Measurements from ENCODE around the gene CABLES2.

CABLES2 gene

DNA sequence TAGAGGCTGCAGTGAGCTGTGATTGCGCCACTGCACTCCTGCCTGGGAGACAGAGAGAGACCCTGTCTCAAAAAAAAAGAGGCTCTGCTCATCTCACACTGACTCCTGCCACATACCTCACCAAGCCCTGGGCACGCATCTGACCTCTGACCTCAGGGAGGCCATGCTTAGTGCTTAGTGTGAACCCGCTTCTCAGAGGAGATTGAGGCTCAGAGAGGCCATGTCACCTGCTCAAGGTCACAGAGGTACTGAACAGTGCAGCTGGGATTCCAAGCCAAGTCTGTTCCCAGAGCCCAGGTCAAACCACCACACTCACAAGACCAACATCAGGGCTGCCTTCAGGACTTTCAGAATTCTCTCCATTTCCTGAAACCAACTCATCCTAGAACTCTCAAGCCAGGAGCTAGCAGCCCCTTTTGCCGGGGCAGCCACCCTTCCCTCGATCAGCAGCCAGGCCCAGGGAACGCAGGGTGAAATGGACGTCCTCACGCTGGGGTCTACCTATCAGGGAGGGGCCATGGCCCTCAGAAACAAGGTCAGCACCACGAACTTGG, 2.9 kb downstream of the CABLES2 start:
- DNase-seq = no peak

DNA sequence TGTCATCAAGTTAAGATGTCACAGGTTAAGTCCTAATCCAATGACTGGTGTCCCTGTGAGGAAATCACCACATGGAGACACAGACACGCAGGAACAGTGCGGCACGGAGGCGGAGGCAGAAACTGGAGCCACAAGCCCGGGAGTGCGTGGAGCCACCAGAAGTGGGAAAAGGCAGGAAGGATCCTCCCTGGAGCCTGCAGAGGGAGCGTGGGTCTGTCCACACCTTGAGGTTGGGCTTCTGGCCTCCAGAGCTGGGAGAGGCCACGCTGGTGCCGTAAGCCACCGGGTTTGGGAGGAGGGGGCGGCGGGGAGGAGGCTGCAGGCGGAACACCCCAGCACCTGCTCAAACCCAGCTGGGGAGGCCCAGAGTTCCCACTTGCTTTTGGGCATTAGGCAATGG, 3.8 kb downstream of the CABLES2 start:
- no peak for DNase-seq

DNA sequence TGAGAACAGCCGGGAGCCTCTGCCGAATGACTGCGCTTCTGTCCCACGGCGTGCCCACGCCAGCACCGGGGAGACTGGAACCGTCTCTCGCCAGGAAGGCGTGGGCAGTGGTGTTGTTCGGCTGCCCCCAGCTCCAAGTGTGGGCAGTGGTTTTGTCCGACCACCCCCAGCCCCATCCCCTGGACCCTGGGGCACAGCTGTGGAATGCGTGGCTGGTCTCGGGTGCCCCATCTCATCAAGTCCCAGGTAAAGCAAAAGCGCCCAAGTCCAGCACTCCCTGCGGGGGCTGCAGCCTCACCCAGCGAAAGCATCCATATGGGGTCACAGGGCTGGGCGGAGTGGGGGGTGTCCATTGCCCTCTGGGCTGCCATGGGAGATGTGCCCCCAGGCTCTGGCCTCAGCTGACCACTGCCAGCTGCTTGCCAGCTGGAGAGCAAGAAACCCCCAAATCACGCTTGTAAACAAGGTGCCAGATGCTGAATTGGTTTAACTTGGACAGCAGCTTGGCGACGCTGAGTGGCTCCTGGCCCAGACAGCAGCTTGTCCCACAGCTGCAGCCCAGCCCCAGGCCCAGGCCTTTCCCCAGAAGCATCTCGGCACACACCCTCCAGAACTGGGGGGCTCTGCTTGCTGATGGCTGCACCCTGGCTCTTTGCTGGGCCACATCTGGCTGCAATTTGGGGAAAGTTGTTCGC, 4.5 kb downstream of the CABLES2 start:
- no peak for DNase-seq

DNA sequence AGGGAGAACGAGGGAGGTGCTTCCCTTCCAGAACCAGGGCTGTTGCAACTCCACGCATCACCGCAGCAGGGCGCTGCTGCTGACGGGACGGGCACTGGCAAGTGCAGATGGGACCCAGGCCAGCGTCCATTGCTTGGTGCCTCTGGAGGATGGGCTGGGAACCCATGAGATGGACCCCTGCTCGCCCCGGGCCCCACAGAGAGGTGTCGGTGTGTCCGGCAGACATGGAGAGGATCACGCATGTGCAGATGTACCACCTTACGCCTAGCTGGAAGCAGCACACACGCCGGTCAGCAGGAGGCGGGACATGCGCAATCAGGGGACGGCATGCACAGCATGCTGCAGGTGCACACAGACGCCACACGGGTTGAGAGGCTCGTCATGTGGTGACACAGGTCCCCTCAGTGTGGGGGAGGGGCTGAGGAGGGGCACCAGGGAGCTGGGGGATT, 5.7 kb downstream of the CABLES2 start:
- no peak for DNase-seq

DNA sequence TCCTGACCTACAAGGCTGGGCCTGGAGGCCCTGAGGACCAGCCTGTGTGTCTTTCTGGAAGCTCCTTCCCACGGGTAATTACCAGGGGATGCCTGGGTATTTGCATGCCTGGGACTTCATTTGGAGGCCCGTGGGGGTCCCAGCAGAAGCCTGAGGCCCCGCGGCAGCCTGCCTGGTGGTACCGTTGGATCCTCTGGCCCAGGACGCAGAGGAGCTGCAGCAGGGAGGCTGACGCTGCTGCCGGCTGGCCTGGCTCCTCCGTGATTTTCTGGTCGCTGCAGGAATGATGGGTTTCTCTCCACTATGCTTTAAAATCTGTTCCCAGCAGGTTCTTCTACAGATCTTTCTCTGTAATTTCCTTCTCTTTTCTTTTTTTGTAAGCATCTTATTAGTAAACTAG, 6.5 kb downstream of the CABLES2 start:
- no peak for DNase-seq

DNA sequence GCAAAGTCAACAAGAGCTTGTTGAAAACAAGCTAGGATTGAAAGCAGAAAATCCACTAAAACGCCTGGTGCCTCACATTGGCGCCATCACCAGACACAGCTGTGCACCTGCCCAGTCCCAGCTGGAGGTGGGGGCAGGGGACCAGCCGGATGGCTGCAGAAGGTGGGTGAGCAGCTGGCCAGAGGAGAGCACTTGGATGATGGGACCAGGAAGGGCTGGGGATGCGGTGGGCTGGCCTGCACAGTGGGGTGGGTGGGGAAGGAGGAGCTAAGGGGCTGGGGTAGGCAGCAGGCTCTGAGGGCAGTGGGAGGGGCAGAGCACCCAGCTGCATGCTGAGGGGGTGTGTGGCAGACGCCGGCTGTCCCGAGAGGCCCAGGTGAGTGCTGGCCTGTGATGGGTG, 7.1 kb downstream of the CABLES2 start:
- DNase-seq = no peak

DNA sequence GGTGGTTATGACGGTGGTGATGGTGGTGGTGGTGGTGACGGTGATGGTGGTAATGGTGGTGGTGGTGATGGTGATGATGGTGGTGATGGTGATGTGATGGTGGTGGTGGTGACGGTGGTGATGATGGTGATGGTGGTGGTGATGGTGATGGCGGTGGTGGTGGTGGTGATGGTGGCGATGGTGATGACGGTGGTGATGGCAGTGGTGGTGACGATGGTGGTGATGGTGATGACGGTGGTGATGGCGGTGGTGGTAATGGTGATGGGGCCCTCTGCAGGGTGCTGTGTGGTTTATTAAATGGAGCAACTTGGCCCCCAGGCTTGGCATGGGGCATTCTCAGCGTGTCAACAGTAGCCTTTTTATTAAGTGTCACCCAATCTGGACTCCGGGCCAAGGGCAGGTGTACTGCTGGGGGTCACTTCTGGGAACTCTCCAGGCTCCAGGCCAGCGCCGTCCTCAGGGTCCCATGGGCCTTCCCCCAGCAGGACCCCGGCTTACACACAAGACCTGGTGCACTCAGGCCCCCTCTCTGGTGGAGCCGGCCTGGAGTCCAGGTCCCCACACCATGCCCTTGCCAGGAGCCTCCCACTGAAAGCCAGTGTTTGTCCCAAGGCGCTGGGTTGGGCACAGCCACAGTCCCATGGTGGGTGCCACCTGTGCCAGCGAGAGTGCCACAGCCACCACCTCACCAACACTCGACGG, 8.8 kb downstream of the CABLES2 start:
- DNase-seq = no peak

DNA sequence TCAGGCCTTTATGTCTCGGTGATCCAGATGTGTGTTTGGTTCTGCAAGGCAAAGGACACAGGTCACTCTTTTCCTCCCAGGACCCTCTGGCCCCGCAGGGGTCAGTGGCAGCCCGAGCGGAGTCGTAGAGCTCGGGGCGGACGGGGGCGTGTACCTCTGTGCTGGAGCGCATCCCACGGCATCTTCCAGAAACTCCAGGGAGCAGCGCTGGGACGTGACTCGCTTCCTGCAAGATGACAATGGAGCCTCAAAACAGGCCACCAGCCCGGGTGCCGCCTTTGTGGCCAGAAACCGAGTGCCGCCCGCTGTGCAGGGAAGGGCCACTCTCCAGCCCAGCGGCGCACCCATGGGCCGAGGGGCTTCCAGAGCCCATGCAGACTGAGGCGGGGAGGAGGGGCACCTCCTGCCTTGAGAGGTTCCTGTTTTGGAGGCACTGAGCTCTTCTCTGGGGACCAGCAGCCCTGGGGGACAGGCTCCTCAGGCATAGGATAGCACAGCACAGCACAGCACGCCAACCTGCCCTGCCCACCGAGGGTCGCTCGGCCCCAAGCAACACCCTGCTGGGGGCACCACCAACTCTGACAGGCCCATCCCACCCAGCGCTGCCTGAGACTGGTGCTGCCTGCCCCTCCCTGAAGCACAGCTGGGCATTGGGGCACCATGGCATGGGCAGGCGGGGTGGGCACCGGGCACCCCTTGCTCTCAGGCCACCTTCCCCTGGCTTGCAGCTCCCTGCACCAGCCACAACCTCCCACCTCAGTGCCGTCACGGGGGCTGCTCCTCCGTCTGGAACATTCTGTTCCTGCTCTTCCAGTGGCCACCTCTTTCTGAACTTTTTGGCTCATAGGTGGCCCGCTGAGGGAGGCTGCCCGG, 10.5 kb downstream of the CABLES2 start:
- no peak for DNase-seq

DNA sequence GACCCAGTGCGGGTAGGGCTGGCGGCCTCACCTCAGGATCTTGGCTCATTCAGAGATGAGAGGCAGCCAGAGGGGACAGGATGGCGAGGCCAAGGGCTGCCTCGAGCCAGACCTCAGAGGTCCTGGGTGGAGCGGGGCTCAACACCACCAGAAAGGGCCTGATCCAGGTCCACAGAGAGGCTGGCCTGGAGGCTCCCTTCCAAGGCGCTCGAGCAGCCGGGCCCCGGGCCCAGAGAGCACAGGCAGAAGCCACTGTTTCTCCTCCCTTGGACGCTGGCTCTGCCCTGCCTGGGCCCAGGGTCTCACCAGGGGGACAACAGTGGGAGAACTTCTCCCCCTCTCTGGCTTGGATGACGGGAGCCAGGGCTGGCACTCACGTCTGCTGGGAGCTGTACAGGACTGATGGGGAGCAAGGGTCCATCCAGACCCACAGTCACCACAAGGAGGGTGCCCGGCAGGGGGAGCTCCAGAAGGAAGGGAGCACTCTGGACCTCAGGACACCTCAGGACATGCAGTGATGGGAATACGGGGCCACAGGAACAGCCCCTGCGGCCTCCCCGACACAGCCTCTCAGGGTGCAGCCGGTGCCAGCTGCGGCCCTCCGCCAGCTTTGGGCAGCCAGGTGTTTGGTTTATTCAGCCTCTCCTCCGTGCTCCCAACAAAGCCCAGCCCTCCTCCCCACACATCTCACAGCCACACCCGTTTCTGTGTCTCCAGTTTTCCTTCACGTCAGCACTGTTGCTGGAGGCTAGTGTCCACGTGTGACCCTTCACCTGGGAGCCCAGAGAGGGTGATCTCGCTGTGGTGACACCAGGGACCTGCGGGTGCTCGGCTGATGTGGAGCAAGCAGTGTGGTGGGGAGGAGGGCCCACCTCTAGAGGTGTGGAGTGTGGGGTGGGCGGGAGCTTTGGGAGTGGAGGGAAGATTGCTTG, 11.5 kb downstream of the CABLES2 start:
- DNase-seq = no peak

DNA sequence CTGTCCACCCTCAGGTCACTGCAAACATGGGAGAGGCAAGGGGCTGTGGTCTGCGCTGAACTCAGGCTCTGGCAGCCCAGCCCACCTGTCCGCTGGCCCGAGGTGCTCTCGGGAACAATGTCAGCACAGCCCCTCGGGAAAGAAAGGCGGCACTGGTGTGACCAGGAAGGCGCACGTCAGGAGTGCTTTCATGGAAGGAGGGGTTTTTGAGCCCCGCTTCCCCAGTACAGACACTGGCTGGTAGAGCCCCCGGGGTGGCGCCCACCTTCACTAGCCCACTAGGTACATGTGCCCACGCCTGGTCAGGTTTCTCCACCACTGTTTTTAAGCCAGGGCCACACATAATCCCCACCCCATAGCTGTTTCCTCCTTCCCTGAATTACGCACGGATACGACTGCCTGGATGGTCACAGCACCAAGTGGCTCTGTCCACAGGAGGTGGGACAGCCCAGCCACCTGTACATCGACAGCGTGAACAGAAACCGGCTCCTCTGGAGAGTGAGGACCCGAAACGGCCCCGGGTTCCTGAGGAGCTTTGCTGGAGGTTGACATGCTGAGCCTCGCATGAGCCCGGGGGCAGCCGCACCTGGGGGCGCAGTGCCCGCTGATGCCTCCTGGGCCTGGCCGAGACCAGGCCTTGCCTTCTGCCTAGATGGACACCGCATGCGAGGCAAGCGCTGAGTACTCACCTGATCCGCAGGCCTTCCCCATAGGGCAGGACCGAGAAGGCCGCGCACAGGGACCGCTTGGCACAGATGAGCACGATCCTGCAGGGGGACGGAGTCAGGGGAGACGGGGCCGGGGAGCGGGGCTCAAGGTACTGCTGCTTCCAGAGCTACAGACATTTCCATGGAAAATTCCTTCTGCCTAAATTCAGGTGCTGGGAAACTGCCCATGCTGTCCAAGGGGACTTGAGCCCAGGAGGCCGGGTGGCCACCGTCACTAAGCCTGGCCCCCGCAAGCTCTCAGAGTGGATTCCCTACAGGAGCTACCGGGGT, 12.5 kb downstream of the CABLES2 start:
- no peak for DNase-seq

DNA sequence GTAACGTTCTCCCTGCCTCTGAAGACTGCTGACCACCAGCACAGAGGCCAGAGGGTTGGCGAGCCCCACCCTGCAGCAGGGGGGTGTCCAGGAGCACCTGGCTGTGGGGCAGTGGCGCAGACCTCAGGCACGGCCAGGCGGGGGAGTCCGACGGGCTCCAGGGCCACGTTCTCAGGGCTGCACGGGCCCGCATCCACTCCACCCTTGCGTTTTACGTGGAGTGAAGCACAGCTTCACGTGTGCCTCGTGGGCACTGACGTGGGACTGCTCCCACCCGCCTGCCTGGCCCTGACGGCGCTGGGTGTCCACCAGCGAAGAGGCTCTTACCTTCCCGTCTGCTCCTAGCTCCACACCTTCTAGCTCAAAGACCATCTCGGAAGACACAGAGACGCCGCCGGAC, 13.3 kb downstream of the CABLES2 start:
- no peak for DNase-seq

DNA sequence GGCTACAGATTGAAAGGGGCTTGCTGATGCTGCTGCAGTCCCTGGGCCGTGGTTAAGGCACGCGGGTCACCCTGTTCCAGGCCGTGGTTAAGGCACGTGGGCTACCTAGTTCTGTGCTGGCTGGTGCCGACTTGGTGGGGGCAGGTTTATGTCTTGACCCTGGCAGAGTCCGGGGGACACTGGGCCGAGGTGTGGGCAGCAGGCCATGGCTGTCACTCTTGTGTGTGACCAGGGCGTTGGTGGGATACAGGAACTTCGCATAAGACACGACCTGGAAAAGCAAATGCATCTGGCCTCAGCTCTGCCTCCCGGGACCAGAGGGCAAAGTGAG, 13.8 kb downstream of the CABLES2 start:
- no peak for DNase-seq

DNA sequence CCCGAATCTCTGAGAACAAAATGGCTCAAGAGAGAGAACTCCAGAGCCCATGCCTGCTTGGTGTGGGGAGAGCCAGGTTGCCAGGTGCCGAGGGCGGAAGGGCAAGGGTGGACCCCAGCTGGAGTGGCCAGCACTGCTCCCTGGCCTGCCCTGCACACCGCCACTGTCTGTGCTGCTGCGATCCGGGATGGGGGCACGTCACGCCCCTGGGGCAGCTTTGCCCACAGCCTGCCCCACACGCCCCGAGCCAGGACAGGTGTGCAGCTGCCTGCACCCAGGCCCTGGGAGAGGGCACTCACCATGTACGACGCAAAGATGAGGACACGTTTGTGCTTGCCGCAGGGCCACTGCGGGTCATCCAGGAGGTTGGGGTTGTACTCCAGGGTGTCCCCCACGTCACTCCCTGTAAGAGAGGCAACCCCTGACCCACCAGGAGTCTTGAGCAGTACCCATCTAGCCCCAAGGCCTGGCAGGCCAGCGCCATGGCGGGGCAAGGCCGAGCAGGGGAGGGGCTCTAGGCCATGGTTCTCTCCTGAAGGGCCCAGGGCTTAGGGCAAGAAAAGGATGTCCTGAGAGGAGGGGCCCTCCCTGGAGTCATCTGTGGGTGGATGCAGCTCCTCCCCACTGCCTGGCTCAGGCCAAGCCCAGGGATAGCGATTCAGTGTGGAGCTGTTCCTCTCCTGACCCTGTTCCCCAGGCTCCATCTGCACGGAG, 14.3 kb downstream of the CABLES2 start:
- no peak for DNase-seq

DNA sequence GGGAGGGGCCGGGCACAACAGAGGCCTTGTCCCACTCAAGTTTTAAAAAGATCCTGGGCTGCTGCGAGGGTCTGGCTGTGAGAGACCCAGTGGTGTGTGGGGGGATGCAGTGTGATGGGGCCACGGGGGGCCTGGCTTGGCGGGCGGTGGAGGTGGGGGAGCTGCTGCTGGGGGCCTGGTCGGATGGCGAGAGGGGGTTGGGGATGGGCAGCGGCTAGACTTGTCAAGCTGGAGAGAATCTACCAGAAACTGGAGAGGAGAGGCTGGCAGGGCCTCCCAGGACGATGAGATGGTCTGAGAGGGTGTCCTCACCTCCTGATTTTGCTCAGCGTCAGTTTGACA, 15.0 kb downstream of the CABLES2 start:
- DNase-seq = no peak

DNA sequence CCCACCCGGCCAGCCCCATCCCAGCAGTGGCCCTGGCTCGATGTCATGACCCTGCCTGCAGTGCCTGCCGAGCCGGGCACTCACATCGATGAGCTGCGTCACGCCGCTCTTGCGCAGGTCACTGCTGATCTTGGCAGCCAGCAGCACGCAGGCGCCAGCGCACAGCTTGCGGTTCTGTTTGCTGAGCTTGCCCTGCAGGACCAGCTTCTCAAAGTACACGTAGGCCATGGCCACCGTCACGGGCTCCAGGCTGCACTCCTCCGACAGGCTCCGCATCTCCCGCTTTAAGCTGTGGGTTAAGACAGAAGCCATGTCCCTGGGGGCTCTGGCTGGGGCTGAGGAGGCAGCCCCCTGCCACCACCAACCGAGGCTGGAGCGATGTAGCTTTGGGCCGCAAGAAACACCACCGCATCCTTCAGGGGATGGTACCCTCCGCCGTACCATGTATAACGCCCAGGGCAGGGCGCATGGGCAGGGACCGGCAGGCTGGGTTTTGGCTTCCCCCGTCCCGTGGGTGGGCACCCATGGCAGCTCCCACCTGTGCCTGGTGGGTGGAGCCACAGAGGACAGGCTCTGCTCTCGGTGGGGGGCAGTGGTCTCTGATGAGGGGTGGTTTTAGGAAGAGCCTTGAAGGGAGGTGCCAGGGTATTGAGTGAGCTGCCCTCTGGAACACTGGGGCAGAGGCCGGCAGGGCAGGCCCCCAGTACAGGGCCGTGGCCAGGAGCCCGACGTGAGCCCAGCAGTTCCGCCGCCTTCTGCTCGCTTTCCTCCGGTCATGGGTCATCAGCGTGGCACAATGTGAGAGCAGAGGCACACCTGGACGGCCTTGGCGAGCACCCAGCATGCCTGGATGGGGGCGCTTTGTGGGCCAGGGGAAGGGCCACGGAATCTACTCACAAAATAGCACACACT, 15.7 kb downstream of the CABLES2 start:
- DNase-seq = no peak

DNA sequence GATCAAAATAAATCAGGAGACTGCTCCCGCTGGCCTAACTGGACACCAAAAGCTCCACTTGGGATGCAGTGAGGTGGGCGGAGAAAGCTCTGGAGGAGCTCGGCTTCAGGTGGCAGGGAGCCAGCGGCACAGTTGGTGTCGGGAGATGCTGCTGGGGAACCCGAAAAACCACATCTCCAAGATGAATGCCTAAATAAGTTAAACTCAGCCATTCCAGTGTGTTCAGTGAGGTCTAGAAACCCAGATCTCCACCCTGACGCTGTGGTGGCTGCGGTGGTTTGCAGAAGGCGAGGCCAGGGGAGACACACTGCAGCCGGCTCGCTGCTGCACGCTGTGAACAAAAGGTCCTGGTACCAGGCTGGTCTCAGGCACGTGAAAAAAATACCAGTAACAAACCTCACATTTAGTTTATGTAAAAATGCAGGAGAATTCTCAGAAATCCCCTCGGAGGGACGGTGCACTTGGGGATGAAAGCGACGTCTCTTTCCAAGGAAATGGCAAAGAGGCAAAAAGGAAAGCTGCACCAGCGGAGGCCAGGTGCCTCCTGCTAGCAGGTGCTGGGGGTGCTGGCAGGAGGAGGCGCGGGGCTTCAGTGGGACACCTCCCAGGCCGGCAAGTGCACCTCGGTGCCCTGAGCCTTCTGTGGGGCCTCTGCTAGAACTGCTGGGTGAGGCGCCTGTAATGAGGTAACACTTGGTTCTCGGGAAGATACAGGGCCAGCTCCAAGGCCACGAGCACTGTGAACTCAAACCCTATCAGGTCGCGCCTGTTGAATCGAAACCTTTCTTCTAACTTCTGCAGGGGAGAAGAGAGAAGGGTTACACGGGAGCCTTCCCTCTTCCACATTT, 16.5 kb downstream of the CABLES2 start:
- no peak for DNase-seq

DNA sequence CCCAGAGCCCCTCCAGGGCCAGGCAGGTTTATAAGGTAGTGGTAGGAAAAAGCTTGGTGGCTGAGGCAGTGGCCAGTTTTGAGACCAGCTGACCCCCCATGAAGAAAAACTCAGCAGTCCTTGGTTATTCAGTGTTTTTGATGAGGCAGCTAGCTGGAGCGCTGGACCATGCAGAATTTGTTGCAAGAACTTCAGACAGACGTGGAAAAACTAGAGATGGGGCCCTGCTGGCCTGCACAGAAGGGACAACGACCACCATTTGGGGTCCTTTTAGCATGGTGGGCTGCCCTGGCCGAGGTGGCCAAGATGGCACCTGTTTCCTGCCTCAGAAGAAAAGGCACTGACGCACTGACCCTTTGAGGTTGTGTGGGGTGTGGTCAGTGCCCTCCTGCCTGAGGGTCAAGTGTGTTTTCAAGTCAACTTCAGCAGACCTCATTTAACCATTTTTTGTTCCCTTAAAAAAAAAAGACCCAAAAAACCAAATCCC, 17.4 kb downstream of the CABLES2 start:
- DNase-seq = no peak
